ENCODE data around the gene MAPKBP1. TPM values are rescaled to one million over a fixed set of nuclear protein-coding genes. Genes with fewer than 3 reads are reported as not detected.

MAPKBP1 gene
- total and polyA plus RNA-seq, 9 of the 15 experiments (the other 6 are each of a cell fraction or from before 2014, with no cell fraction given) = 0.15 to 9.5 (median 4.5) TPM

- in situ Hi-C loops (cut with MboI) = no loop called here
- FAIRE-seq = no peak
- no peak for TF ChIP-seq RUNX1 (IDR thresholded peaks at IDR 0.05; ENCODE audit: low read depth)
- no peak for TF ChIP-seq MCM7 (IDR thresholded peaks at IDR 0.05)
- no peak for TF ChIP-seq ZHX1 (conservative IDR thresholded peaks at IDR 0.05; ENCODE audit: low read length)
- no peak for TF ChIP-seq COPS2 (conservative IDR thresholded peaks at IDR 0.05)
- no peak for TF ChIP-seq HSF4 (CRISPR knock-in tag; IDR thresholded peaks at IDR 0.05; ENCODE audit: borderline replicate concordance)
- no peak for TF ChIP-seq PPARD (CRISPR knock-in tag; IDR thresholded peaks at IDR 0.05)
- TF ChIP-seq SMAD3 (CRISPR knock-in tag; conservative IDR thresholded peaks at IDR 0.05) = no peak
- TF ChIP-seq FOSL1 (tag; conservative IDR thresholded peaks at IDR 0.05) = no peak
- TF ChIP-seq RBM34 (IDR thresholded peaks at IDR 0.05; ENCODE audit: borderline replicate concordance, insufficient read depth, low read length) = no peak
- TF ChIP-seq POLR3A (IDR thresholded peaks at IDR 0.05; ENCODE audit: borderline replicate concordance, extremely low read depth, insufficient read depth, insufficient read length) = no peak
- TF ChIP-seq ZNF77 (CRISPR knock-in tag; IDR thresholded peaks at IDR 0.05) = no peak
- no peak for TF ChIP-seq TSHZ1 (CRISPR knock-in tag; IDR thresholded peaks at IDR 0.05)
- no peak for TF ChIP-seq CHD1 (IDR thresholded peaks at IDR 0.05; ENCODE audit: low read length)
- TF ChIP-seq CBX5 (IDR thresholded peaks at IDR 0.05; ENCODE audit: borderline replicate concordance, low read depth) = no peak
- TF ChIP-seq CEBPZ (IDR thresholded peaks at IDR 0.05; ENCODE audit: borderline replicate concordance, low read depth, low read length) = no peak
Observed at GRCh38 chr15:41734079-41734478, 40.2 kb upstream of the MAPKBP1 start.

More at GRCh38 chr15:41734079-41734478, 40.2 kb upstream of the MAPKBP1 start:
- WGBS (ENCODE audit: insufficient coverage, low coverage, missing lambda C conversion rate) = 97% methylated on average over 4 of the region's 4 CpGs
- Histone ChIP-seq H4K20me1 (replicated peaks; ENCODE audit: control insufficient read depth, insufficient read depth, low read length) (no peaks in the 10 kb centered on the region), H3K27me3 (ENCODE audit: control insufficient read depth in 2 of 2, insufficient read depth in 2 of 2, low read length in 2 of 2) (no peaks in the 10 kb centered on the region), H3K79me2 (ENCODE audit: control insufficient read depth, insufficient read depth, low read length) (no peaks in the 10 kb centered on the region), H3K36me3 (ENCODE audit: control insufficient read depth, insufficient read depth, low read length) (peaks cover 71% of the 10 kb centered on the region), H3K9ac (ENCODE audit: insufficient read depth in 1 of 2, low read depth in 2 of 2, low read length in 2 of 2) (no peak overlapping the region), H3K4me2 (ENCODE audit: insufficient read depth, low read length) (no peak overlapping the region), H3K27ac (ENCODE audit: extremely low read depth, low read depth, low read length) (no peak overlapping the region), H3K4me3 (no peak overlapping the region), H3K9me3 (replicated peaks; ENCODE audit: control insufficient read depth, insufficient read depth, low read depth, low read length) (no peaks in the 10 kb centered on the region), H2AFZ (ENCODE audit: low read depth, low read length) (no peak overlapping the region), H3K4me1 (replicated peaks in 1 of 2; ENCODE audit: control insufficient read depth in 2 of 2, insufficient read depth in 2 of 2, low read length in 2 of 2) (no peaks in the 10 kb centered on the region; a peak in 2 of 5 replicates), H3K9me1 (ENCODE audit: control insufficient read depth, insufficient read depth, low read length) (no peaks in the 10 kb centered on the region)
- intact Hi-C loops (cut with micrococcal nuclease) = no loop called here
- no TSS peak for BruUV-seq (replicated peaks)
- DNase-seq (ENCODE audit: extremely low read depth in 1 of 4, low spot score in 3 of 4) (no peak), ATAC-seq (no peak)
- ChIA-PET CTCF (ENCODE audit: low intra/inter-chr PET ratio) (no interaction called here), POLR2A (interaction anchor here (0.6 kb wide), 1 partner anchor 130 kb away, joined by 3 read pairs; no protein-coding TSS in a partner anchor)

Measured in K562 (cell line).